HUES48 (cell line): ENCODE measurements around the gene ELOA.

Experiments used
- H3K27ac ChIP-seq: one replicate; pipeline ENCODE4 v1.7.0; 2013; ENCODE audit warnings: low read depth, low read length, inconsistent platforms
- H3K27me3 ChIP-seq: 2 replicates; pipeline ENCODE4 v1.6.1; 2013; ENCODE audit warnings: mild to moderate bottlenecking, low read length; ENCODE audit not compliant: control insufficient read depth, insufficient read depth
- H3K36me3 ChIP-seq: 2 replicates; pipeline ENCODE4 v1.6.1; 2013; ENCODE audit warnings: low read length; ENCODE audit not compliant: control insufficient read depth, insufficient read depth
- H3K4me1 ChIP-seq: 2 replicates; pipeline ENCODE4 v1.6.1; 2013; ENCODE audit warnings: mild to moderate bottlenecking, low read length; ENCODE audit not compliant: control insufficient read depth, insufficient read depth
- H3K4me3 ChIP-seq: 2 replicates; pipeline ENCODE4 v1.5.1; 2013; ENCODE audit warnings: mild to moderate bottlenecking, low read depth, low read length
- H3K9ac ChIP-seq: 2 replicates; pipeline ENCODE4 v1.6.1; 2013; ENCODE audit warnings: mild to moderate bottlenecking, low read depth, low read length, moderate library complexity
- H3K9me3 ChIP-seq: 2 replicates; pipeline ENCODE4 v1.6.1; 2013; ENCODE audit warnings: low read length; ENCODE audit not compliant: control insufficient read depth, insufficient read depth

ELOA gene

DNA sequence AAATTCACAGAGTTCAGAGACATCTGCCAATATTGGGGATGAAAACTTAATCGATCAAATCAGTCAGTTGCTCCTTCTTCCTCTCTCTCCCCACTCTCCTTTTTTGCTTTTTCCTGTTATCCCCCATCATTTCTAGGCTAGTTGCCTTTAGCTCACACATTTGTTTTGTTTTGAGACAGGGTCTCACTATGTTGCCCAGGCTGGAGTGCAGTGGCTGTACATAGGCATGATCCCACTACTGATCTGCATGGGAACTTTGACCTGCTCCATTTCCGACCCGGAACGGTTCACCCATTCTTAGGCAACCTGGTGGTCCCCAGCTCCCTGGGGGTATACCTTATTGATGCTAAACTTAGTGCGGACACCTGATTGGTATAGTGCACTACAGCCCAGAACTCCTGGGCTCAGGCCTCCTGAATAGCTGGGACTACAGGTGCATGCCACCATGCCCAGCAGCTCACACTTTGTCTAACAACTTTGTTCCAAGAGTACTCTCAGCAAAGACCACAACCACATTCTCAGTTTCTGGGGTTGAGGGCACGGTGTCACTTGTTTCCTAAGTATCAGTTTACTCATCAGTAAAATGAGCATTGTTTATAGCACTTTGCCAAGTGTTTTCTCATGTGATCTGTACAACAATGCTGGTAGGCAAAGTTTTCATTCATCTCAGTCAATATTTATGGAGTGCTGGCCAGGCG, 6.7 kb upstream of the ELOA start:
- Histone ChIP-seq H3K36me3 (no peaks in the 10 kb centered on the region), H3K27me3 (no peaks in the 10 kb centered on the region), H3K9me3 (no peaks in the 10 kb centered on the region), H3K9ac (no peak overlapping the region), H3K4me3 (no peak overlapping the region), H3K4me1 (no peaks in the 10 kb centered on the region), H3K27ac (no peak overlapping the region)

DNA sequence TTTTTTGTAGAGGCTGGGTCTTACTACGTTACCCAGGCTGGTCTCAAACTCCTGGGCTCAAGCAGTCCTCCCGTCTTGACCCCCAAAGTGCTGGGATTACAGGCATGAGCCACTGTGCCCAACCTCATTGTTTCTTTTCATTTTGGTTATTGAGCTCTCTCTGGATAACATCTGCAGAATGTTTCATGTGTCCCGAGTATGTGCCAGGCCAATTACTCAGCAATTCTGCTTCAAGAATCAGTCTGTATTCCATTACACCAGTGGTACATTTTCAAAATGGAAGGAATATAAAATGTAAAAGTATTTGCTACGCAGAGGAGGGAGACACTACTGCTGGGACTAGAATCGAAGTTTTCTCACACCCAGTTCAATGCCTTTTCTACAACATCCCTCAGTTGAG, 1.7 kb upstream of the ELOA start:
- H3K36me3 ChIP-seq: peaks cover 7% of the 10 kb centered on the region
- H3K27me3 ChIP-seq: no peaks in the 10 kb centered on the region
- no peak overlapping the region for H3K4me3 ChIP-seq
- no peak overlapping the region for H3K9ac ChIP-seq
- H3K4me1 ChIP-seq: peaks cover 5% of the 10 kb centered on the region
- no peak overlapping the region for H3K27ac ChIP-seq
- H3K9me3 ChIP-seq: no peaks in the 10 kb centered on the region

- H3K36me3 ChIP-seq: peaks cover 17% of the 10 kb centered on the region
- peak overlapping the region; percentile 89 for H3K27ac ChIP-seq
These were observed 493 bp upstream of the ELOA start for GRCh38 chr1:23742670-23743286.

GRCh38 chr1:23745515-23745914, 2.2 kb downstream of the ELOA start:
- Histone ChIP-seq H3K4me3 (no peak overlapping the region), H3K9me3 (no peaks in the 10 kb centered on the region), H3K9ac (no peak overlapping the region), H3K4me1 (peaks cover 5% of the 10 kb centered on the region), H3K27ac (no peak overlapping the region), H3K27me3 (no peaks in the 10 kb centered on the region), H3K36me3 (peaks cover 36% of the 10 kb centered on the region)

More at GRCh38 chr1:23742670-23743286, 493 bp upstream of the ELOA start:
- no peaks in the 10 kb centered on the region for H3K27me3 ChIP-seq
- H3K9me3 ChIP-seq: no peaks in the 10 kb centered on the region
- H3K4me1 ChIP-seq: peaks cover 5% of the 10 kb centered on the region
- peak overlapping the region; percentile 89 for H3K9ac ChIP-seq
- H3K4me3 ChIP-seq: peak overlapping the region; percentile 95

DNA sequence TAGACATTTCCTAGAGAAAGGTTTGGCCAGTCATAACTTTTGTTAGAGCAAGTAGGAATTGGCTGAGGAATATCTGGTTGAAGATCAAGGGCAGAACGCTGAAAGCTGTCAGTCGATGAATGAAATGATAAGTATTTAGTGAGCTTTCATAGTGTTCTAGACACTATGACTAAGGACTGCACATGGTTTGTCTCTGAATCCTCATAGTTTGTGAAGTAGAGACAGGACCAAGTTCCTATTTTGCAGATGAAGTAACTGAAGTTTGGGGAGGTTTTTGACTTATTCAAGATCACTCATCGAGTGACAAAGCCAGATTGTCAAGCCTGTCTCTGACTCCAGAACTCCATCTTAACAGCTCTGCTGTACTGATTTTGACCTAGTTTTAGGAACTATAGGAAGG, 4.7 kb downstream of the ELOA start:
- Histone ChIP-seq H3K4me1 (no peaks in the 10 kb centered on the region), H3K27me3 (no peaks in the 10 kb centered on the region), H3K27ac (no peak overlapping the region), H3K9ac (no peak overlapping the region), H3K36me3 (peaks cover 61% of the 10 kb centered on the region), H3K4me3 (no peak overlapping the region), H3K9me3 (no peaks in the 10 kb centered on the region)

DNA sequence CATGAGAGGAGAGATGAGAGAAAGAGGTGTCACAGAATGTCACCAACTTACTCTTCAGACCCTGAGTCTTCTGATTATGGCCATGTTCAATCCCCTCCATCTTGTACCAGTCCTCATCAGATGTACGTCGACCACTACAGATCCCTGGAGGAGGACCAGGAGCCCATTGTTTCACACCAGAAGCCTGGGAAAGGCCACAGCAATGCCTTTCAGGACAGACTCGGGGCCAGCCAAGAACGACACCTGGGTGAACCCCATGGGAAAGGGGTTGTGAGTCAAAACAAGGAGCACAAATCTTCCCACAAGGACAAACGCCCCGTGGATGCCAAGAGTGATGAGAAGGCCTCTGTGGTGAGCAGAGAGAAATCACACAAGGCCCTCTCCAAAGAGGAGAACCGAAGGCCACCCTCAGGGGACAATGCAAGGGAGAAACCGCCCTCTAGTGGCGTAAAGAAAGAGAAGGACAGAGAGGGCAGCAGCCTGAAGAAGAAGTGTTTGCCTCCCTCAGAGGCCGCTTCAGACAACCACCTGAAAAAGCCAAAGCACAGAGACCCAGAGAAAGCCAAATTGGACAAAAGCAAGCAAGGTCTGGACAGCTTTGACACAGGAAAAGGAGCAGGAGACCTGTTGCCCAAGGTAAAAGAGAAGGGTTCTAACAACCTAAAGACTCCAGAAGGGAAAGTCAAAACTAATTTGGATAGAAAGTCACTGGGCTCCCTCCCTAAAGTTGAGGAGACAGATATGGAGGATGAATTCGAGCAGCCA, 8.0 kb downstream of the ELOA start:
- Histone ChIP-seq H3K27ac (no peak overlapping the region), H3K9me3 (no peaks in the 10 kb centered on the region), H3K27me3 (no peaks in the 10 kb centered on the region), H3K4me1 (no peaks in the 10 kb centered on the region), H3K36me3 (peaks cover 89% of the 10 kb centered on the region), H3K9ac (no peak overlapping the region), H3K4me3 (no peak overlapping the region)

GRCh38 chr1:23751815-23752200, 8.5 kb downstream of the ELOA start:
- Histone ChIP-seq H3K27me3 (no peaks in the 10 kb centered on the region), H3K27ac (no peak overlapping the region), H3K9ac (no peak overlapping the region), H3K4me1 (no peaks in the 10 kb centered on the region), H3K4me3 (no peak overlapping the region), H3K9me3 (no peaks in the 10 kb centered on the region), H3K36me3 (peaks cover 90% of the 10 kb centered on the region)

DNA sequence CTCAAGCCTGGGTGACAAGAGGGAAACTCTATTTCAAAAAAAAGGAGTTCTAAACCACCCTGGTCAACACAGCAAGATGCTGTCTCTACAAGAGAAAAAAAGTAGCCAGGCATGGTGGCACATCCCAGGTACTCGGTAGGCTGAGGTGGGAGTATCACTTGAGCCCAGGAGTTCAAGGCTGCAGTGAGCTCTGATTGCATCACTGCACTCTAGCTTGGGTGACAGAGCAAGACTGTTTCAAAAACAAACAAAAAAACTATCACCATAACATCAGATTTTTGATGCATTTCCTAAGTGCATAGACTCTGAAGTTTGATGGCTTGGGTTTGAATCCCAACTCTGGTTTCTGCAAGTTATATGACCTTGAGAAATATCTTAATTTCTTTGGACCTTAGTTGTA, 9.6 kb downstream of the ELOA start:
- no peak overlapping the region for H3K4me3 ChIP-seq
- no peaks in the 10 kb centered on the region for H3K9me3 ChIP-seq
- no peak overlapping the region for H3K27ac ChIP-seq
- H3K36me3 ChIP-seq: peaks cover 92% of the 10 kb centered on the region
- H3K9ac ChIP-seq: no peak overlapping the region
- H3K27me3 ChIP-seq: no peaks in the 10 kb centered on the region
- H3K4me1 ChIP-seq: no peaks in the 10 kb centered on the region

GRCh38 chr1:23756676-23757075, 13.4 kb downstream of the ELOA start:
- Histone ChIP-seq H3K27ac (no peak overlapping the region), H3K4me3 (no peak overlapping the region), H3K36me3 (peaks cover 97% of the 10 kb centered on the region), H3K9me3 (no peaks in the 10 kb centered on the region), H3K9ac (no peak overlapping the region), H3K4me1 (no peaks in the 10 kb centered on the region), H3K27me3 (no peaks in the 10 kb centered on the region)

DNA sequence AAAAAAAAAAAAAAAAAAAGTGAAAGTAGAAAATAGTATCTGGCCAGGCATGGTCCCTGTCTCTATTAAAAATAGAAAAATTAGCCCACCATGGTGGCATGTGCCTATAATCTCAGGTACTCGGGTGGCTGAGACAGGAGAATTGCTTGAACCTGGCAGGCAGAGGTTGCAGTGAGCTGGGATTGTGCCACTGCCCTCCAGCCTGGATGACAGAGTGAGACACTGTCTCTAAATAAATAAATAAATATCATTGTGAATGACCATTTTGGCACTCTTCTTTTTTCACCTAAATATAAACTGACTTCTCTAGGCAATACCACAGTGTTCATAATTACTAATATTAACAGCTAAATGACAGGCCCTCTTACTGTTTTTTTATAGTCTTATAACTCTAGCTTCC, 14.5 kb downstream of the ELOA start:
- H3K9ac ChIP-seq: no peak overlapping the region
- H3K36me3 ChIP-seq: peaks cover 94% of the 10 kb centered on the region
- H3K4me3 ChIP-seq: no peak overlapping the region
- H3K27ac ChIP-seq: no peak overlapping the region
- H3K4me1 ChIP-seq: no peaks in the 10 kb centered on the region
- H3K27me3 ChIP-seq: no peaks in the 10 kb centered on the region
- no peaks in the 10 kb centered on the region for H3K9me3 ChIP-seq

GRCh38 chr1:23759277-23759676, 16.0 kb downstream of the ELOA start:
- H3K9ac ChIP-seq: no peak overlapping the region
- H3K36me3 ChIP-seq: peaks cover 83% of the 10 kb centered on the region
- no peak overlapping the region for H3K27ac ChIP-seq
- H3K27me3 ChIP-seq: no peaks in the 10 kb centered on the region
- no peak overlapping the region for H3K4me3 ChIP-seq
- no peaks in the 10 kb centered on the region for H3K4me1 ChIP-seq
- no peaks in the 10 kb centered on the region for H3K9me3 ChIP-seq
